ENCODE results near the gene MYO18B. TPM values are rescaled to one million over a fixed set of nuclear protein-coding genes. Genes with fewer than 3 reads are reported as not detected.

Gene MYO18B
- total RNA-seq, 2 donors from 2014 or later = 0.03 TPM; not detected in 1

GRCh38 chr22:25939384-25939783 is 197.4 kb downstream of the MYO18B start:
- intact Hi-C loops (cut with DNase I, micrococcal nuclease) = no loop called here
- ATAC-seq = no peak
- no peak for DNase-seq

DNA sequence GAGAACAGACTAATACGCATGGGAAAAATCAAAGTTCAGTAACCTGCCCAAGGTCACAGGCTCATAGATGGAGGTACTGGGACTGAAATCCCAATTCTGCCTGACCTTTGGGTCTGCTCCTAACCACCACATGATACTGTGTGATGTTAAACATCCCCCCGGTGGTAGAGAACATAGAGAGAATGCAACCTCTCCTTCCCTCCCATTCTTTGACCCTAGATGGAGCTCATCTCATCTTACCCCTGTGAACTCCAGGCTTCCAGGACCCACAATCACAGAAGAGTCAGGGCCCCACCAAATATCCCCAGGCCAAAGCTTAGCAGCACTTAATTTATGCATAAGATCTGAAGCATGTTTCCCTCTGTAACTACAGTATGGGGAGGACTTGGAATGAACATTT is 198.5 kb downstream of the MYO18B start:
- DNase-seq (no peak), ATAC-seq (no peak)
- intact Hi-C loops (cut with DNase I, micrococcal nuclease) = no loop called here

- DNase-seq (no peak), ATAC-seq (no peak)
- intact Hi-C loops (cut with DNase I, micrococcal nuclease) = no loop called here
Observed at GRCh38 chr22:25941365-25941960, 199.5 kb downstream of the MYO18B start.

DNA sequence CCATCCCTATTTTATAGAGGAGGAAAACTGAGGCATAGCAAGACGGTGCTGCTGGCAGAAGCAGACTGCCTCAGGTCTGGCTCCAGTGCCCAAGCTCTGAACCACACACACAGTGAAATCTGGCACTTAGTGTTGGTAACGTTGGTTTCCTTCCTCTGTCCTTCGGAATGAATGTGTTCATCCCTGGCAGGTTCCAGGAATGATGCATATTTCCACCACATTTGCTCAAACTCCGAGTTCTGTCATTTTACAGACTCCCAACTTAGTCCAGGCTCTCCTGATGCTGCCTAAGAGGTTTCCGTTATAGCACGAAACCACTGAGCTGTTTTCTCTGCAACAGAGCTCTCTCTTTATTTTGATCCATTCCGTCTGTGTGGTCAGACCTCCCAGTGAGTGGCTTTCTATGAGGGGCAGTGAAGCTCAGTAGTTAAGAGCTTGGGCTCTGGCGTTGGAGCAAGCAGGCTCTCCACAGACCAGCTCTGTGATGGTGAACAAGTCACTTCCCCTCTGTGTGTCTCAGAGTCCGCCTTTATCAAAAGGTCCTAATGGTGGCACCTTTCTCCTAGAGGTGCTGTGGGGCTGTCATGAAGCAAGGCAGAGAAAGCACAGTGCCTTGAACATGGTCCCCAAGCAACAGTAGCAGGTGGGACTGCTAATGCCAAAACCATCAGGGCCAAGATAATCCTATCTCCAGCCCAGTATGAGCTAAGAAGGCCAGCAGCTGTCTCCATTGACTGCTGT is 200.3 kb downstream of the MYO18B start:
- ATAC-seq (no peak), DNase-seq (no peak)
- intact Hi-C loops (cut with DNase I, micrococcal nuclease) = no loop called here

GRCh38 chr22:25942856-25943411 is 200.9 kb downstream of the MYO18B start:
- intact Hi-C loops (cut with DNase I, micrococcal nuclease) = no loop called here
- DNase-seq = peak in 1 of 2 donors; percentile 8
- ATAC-seq = no peak

DNA sequence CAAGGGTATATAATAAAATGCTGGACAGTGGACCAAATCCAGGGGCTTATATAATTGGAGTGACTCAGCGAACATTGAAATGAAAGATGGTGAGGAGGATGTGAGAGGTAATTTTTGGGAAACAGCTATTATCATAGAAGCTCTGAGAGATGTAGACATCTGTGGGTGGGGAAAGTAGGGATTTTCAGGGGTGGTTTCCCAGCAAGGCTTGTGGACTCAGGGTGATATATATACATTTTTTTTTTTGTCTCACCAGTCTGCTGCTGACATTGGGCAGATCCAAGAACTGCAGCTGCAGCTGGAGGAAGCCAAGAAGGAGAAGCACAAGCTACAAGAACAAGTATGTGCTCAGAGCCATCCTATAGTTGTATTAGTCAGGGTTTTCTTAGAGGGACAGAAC is 208.1 kb downstream of the MYO18B start:
- no peak for ATAC-seq
- no peak for DNase-seq
- intact Hi-C loops (cut with DNase I, micrococcal nuclease) = no loop called here

DNA sequence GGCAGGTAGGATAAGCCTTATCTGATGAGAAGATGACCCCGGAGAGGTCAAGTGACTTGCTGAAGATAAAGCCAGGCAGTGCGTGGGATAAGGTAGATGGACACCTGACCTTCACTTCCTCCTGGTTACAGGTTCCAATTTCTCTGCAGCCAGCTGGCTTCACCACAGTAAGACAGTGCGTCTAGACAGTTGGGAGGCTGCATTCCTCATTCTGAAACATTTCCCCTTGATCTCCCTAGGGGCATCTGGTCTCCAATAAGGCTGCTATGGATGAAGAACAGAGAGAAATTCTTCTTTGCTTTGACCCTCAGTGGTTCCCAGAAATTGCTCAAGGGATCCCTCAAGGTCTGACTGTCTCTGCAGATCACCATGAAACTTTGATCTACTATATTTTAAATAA is 211.3 kb downstream of the MYO18B start:
- DNase-seq (no peak), ATAC-seq (no peak)
- intact Hi-C loops (cut with DNase I, micrococcal nuclease) = no loop called here

DNA sequence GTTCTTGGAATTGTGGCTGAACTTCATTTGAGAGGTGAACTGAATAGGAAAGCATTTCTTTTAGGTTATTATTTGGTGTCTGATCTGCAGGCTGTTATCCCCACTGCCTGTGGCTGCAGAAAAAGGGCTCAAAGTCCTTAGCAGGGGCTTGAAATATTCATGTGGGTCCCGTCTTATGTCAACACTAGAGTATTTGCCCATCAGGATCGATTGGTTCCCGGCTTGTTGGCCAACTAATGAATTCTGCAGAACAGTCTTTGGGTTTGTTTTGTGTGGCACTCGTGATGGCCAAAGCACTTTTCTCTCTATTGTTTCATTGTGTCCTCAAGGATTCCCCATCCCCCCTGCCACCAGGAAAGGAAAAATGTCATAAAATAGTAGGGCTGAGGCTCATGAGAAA is 211.9 kb downstream of the MYO18B start:
- ATAC-seq (no peak), DNase-seq (no peak)
- intact Hi-C loops (cut with DNase I, micrococcal nuclease) = no loop called here

GRCh38 chr22:25955323-25955722 is 213.3 kb downstream of the MYO18B start:
- intact Hi-C loops (cut with DNase I, micrococcal nuclease) = no loop called here
- DNase-seq = no peak
- no peak for ATAC-seq

GRCh38 chr22:25956801-25957200 is 214.8 kb downstream of the MYO18B start:
- DNase-seq = no peak
- intact Hi-C loops (cut with DNase I, micrococcal nuclease) = no loop called here
- no peak for ATAC-seq

DNA sequence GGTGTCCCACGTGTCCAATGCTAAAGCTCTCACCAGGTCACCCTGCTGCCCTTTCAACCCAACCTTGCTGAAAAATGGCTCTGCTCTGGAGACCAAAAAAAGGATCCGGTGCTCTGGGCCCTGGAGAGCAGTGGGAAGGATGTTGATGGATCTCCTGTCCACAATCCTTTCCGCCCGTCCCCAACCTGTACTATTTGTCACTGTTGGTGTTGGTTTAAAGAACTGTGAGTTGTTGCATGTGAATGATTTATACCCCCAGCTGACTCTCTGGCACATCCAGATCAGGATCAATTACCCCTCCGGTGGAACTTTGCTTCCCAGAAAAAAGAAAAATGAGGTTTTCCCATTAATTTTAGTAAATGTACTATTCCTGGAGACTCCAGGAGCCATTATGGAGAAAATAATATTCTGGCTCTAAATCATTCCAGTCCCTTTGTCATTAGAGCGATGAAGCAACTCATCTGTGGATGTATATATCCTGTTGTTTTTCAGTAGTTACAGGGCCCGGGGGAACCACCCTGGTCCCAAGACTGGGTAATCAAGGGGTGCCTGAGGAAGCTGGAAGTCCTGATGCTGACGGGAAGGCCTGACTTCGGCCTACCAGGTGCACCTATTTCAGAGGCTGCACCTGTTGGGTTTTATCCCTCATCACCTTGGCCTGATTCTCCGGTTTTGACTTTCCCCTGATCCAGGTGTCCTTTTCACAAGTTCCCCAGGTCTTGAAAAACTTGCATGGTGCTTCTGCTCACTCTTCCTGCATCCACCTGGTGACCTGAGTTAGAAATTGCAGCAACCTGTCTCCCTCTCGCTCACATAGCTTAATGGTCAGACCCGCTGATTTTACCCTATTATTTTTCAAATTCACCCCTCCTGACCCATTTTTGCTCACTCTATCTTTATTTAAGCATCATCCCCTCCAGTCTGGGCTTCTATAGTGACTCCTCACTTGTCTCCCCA is 218.1 kb downstream of the MYO18B start:
- ATAC-seq (no peak), DNase-seq (no peak)
- intact Hi-C loops (cut with DNase I, micrococcal nuclease) = no loop called here

DNA sequence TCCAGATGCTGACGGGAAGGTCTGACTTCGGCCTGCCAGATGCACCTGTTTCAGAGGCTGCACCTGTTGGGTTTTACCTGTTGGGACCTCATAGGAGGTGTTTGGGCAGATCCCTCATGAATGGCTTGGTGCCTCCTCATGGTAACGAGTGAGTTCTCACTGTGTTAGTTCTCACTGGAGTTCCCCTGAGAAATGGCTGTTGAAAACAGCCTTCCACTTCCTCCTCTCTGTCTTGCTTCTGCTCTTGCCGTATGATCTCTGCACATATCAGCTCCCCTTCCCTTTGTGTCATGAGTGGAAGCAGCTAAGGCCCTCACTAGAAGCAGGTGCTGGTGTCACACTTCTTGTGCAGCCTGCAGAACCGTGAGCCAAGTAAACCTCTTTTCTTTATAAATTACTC is 219.7 kb downstream of the MYO18B start:
- intact Hi-C loops (cut with DNase I, micrococcal nuclease) = no loop called here
- ATAC-seq (no peak), DNase-seq (no peak)

DNA sequence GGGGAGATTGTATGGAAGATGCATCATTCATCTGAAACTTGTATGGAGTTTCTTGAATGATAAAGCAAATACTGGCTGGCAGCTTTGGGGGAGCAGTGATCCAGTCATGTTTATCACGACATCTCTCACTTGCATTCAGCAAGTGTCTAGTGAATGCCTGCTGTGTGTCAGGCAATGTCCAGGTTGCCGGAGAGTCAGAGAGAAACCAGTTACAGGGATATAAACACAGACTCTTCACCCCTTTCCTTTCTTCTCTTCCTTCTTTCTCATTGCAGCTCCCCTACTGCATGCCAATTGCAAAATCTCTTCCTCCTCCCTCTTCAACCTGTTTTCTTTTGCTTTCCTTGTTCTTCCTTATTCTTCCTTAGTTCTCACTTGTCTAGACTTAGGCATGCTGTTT is 220.7 kb downstream of the MYO18B start:
- DNase-seq = no peak
- intact Hi-C loops (cut with DNase I, micrococcal nuclease) = no loop called here
- no peak for ATAC-seq

- ATAC-seq = no peak
- intact Hi-C loops (cut with DNase I, micrococcal nuclease) = no loop called here
- no peak for DNase-seq
Observed at GRCh38 chr22:25964961-25965730, 223.2 kb downstream of the MYO18B start.

DNA sequence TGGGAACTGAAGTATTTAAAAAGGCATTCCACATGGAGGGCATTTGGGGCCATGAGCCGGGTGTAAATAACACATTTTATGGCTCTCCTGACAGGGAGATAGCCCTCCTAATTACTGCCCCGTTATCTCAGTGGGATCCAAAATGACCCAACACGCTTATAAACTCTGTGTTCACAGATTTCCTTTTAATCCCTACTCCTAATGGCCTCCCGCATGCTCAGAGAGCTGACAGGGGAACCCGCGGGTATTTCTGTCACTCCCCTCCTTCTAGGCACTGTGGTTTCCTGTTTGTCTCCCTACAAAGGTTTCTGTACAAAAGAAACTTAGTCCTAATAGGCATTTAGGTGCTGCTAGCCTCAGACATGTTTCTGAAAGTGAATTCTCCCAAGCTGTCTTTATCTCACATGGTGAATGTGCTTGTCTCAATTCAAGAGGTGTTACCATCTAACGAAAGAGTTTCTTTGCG is 224.5 kb downstream of the MYO18B start:
- ATAC-seq = no peak
- DNase-seq = no peak
- intact Hi-C loops (cut with DNase I, micrococcal nuclease) = no loop called here

DNA sequence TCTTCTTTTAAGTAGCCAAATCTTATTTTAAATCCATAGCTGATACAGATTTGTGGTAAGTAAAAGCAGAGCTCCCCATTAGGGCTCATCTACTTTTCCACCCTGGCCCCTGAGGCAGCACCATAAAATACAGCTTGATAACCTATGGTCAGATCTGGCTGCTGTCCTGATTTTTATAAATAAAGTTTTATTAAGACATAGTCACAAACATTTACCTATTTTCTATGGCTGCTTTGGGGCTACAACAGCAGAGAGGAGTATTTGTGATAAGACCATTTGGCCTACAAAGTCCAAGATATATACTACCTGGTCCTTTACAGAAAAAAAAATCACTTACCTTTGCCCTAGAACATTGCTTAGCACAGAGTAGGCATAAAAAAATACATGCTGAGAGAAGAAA is 227.3 kb downstream of the MYO18B start:
- DNase-seq (no peak), ATAC-seq (no peak)
- intact Hi-C loops (cut with DNase I, micrococcal nuclease) = no loop called here

DNA sequence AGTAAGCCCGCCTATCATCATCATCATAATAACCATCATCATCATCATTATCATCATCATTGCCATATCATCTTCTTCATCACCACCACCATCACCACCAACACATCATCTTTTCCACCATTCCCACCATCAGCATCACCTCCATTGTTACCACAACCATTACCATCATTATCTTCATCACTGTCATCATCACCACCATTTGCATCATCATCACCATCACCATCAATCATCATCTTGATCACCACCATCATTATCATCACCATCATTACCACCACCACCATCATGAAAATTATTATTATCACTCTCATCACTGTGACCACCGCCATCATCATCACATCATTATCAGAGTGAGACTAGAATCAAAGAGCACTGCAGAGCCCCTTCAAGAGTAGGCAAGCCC is 227.9 kb downstream of the MYO18B start:
- ATAC-seq = no peak
- intact Hi-C loops (cut with DNase I, micrococcal nuclease) = no loop called here
- no peak for DNase-seq

DNA sequence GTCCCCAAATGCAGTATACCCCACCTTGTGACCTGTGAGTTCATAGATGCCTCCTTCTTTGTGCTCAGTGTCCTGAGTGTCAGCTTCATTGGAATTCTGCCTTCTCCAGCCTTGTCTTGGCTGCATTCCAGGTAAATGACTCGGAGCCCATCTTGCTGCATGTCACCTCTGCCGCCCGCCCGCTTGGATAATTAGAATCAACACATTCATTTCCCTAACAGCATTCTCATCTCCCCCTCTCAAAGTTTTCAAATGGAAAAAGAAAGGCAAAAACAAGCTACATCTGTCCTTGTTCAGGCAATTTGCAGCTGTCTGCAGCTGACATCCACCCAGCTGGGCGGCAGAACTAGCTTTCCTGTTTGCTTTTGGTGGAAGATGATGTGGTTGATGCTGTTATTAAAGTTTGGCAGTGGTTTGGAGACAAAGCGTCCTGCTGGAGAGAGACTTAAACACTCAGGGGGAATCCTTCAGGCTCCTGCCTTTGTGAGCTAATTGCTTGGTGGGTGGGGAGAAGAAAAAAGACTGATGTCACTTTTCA is 228.5 kb downstream of the MYO18B start:
- ATAC-seq (no peak), DNase-seq (peak in 1 of 2 donors; percentile 4)
- intact Hi-C loops (cut with DNase I, micrococcal nuclease) = no loop called here
